Melanocyte of skin (primary cell): Measurements from ENCODE around the gene ADD1. TPM values are rescaled to one million over a fixed set of nuclear protein-coding genes. Genes with fewer than 3 reads are reported as not detected.

ENCODE experiments used
- total RNA-seq, 2 donors: library from RNA; depleted of rRNA; stranded (reverse); fragments of >200 nt; gene quantifications; 2 replicates each; pipeline ENCODE4 v1.2.3, GENCODE V29; 2012

Gene ADD1
- 100 to 1,000 TPM; 155 to 202 TPM for total RNA-seq

GRCh38 chr4:2843263-2843940 lies at the start of gene ADD1:
TSS of gene ADD1 (plus strand) at chr4:2843844. CDS start at chr4:2875916, 32,072 bp downstream.

DNA sequence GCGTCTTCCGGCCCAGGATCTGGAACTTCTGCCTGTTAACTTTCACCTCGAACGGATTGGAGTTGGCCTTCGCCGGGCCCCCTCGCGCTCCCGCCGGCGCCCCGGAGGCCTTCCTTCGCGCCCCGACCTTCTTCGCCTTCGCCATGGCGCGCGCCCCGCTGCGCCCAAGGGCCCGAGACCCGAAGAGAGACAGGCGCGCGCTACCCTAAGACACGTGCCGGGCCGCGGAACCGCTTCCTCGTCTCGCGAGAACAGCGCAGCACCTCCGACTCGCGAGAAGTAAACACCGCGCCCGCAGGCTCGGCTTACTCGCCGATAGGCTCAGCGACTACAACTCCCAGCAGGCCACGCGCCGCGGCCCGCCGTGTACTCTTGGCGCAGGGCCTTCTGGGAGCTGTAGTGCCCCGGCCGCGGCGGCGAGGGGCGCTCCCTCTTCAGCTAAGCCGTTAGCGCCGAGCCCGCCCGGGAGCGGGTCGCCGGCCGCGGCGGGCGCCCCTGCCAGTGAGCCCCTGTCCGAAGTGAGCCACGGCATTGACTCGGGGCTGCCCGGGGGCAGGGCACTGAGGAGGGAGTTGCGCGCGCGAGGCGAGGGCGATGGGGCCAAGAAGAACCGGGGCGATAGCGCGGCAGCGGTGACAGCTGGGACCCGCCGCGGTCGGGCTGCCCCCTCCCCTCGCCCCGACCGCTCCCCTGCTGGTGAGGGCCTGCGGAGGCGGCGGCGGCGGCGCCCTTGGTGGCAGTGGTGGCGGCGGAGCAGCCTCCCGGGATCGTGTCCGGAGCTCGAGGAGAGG lies 119.7 kb downstream of the ADD1 start, which contains the start of the genes GRK4 and NOP14:
Gene GRK4, plus strand, starts transcription at position 397 of the 791 bp plus-strand sequence. CDS start 500 bp downstream, outside the sequence.
Gene NOP14, minus strand, starts transcription at position 232 of the 791 bp plus-strand sequence. Its CDS starts 87 bp downstream, at position 145.

Other genes starting within 250 kb of the ADD1 start
- gene TNIP2, start 87.5 kb upstream of the ADD1 start, total RNA-seq: 10 to 100 TPM; 32.7 to 44.3 TPM
- 10 to 100 TPM; 28.6 to 28.9 TPM for gene SH3BP2, start 50.8 kb upstream of the ADD1 start, total RNA-seq
- gene NOP14, start 119.6 kb downstream of the ADD1 start, total RNA-seq: 10 to 100 TPM; 21.0 to 27.6 TPM
- gene GRK4, start 119.7 kb downstream of the ADD1 start, total RNA-seq: 1 to 10 TPM; 3.3 to 3.8 TPM
- gene HTT-AS, start 230.7 kb downstream of the ADD1 start, total RNA-seq: not detected
- gene HTT, start 230.8 kb downstream of the ADD1 start, total RNA-seq: 10 to 100 TPM; 82.2 to 94.6 TPM